Hepatocyte (in vitro differentiated cells): ENCODE data around the gene RASA3. TPM values are rescaled to one million over a fixed set of nuclear protein-coding genes. Genes with fewer than 3 reads are reported as not detected.

Experiments
- DNase-seq: peaks from one replicate; pipeline ENCODE4 v3.0.0-alpha.2; 2016; ENCODE audit warnings: low spot score
- H2AFZ ChIP-seq: fragments of 200-600 bp; sonication (generic); 2 replicates; pipeline ENCODE4 v1.6.0; 2016; ENCODE audit warnings: antibody characterized with exemption, mild to moderate bottlenecking
- H3K27ac ChIP-seq: fragments of 200-600 bp; sonication (generic); 2 replicates; pipeline ENCODE4 v1.5.1; 2016; ENCODE audit warnings: mild to moderate bottlenecking
- H3K27me3 ChIP-seq: fragments of 200-600 bp; sonication (generic); 2 replicates; pipeline ENCODE4 v1.6.1; 2016
- H3K36me3 ChIP-seq: fragments of 200-600 bp; sonication (generic); replicated peaks from 2 replicates; pipeline ENCODE4 v1.5.1; 2016; ENCODE audit warnings: low read depth; ENCODE audit not compliant: insufficient read depth
- H3K4me1 ChIP-seq: fragments of 200-600 bp; sonication (generic); 2 replicates; pipeline ENCODE4 v1.5.1; 2016; ENCODE audit warnings: mild to moderate bottlenecking, moderate library complexity; ENCODE audit not compliant: insufficient read depth
- H3K4me2 ChIP-seq: fragments of 200-600 bp; sonication (generic); 2 replicates; pipeline ENCODE4 v1.6.0; 2016
- H3K4me3 ChIP-seq: fragments of 200-600 bp; sonication (generic); 2 replicates; pipeline ENCODE4 v1.5.1; 2016; ENCODE audit warnings: mild to moderate bottlenecking
- H3K79me2 ChIP-seq: fragments of 200-600 bp; sonication (generic); 2 replicates; pipeline ENCODE4 v1.6.0; 2017; ENCODE audit warnings: mild to moderate bottlenecking
- H3K9me2 ChIP-seq: fragments of 200-600 bp; sonication (generic); replicated peaks from 2 replicates; pipeline ENCODE4 v1.6.0; 2017; ENCODE audit warnings: mild to moderate bottlenecking; ENCODE audit not compliant: insufficient read depth
- H3K9me3 ChIP-seq: fragments of 200-600 bp; sonication (generic); 2 replicates; pipeline ENCODE4 v1.5.1; 2016; ENCODE audit warnings: low read depth, mild to moderate bottlenecking
- H4K20me1 ChIP-seq: fragments of 200-600 bp; sonication (generic); 2 replicates; pipeline ENCODE4 v1.6.0; 2016; ENCODE audit warnings: mild to moderate bottlenecking; ENCODE audit not compliant: insufficient read depth, poor library complexity, severe bottlenecking
- EZH2 ChIP-seq: fragments of 200-600 bp; sonication (generic); IDR thresholded peaks from 2 replicates; pipeline ENCODE4 v1.6.1; 2016; ENCODE audit warnings: antibody characterized with exemption, mild to moderate bottlenecking, borderline replicate concordance
- EZH2phosphoT487 ChIP-seq: fragments of 200-600 bp; sonication (generic); IDR thresholded peaks from one replicate; pipeline ENCODE4 v1.6.1; 2018; ENCODE audit warnings: antibody characterized with exemption, mild to moderate bottlenecking, low read depth, moderate library complexity; ENCODE audit not compliant: unreplicated experiment, severe bottlenecking
- WGBS: methylation state at CpG from one replicate; pipeline ENCODE4 v1.1.6; 2016; ENCODE audit warnings: low lambda C conversion rate; ENCODE audit errors: missing lambda C conversion rate; 5-methylcytosine and 5-hydroxymethylcytosine counted together
- polyA plus RNA-seq: library from polyadenylated mRNA; unstranded; fragments of >200 nt; fragmentation: Nextera tagmentation; extraction: Ambion mirVana; gene quantifications from 2 replicates; pipeline ENCODE4 v1.2.1, GENCODE V29; 2016
- total RNA-seq: library from RNA; depleted of rRNA; stranded (reverse); fragments of >200 nt; gene quantifications from 2 replicates; pipeline ENCODE4 v1.2.3, GENCODE V29; 2014
- TF ChIP-seq, protein P1 (sequence below): fragments of 200-600 bp; sonication (generic); IDR thresholded peaks from 2 replicates; pipeline ENCODE4 v1.5.1; 2016; ENCODE audit warnings: antibody characterized with exemption, mild to moderate bottlenecking; ENCODE audit not compliant: poor library complexity

The RASA3 gene
- total and polyA plus RNA-seq, 2 experiments from 2014 or later, result 5.6 to 6.1 TPM

DNA sequence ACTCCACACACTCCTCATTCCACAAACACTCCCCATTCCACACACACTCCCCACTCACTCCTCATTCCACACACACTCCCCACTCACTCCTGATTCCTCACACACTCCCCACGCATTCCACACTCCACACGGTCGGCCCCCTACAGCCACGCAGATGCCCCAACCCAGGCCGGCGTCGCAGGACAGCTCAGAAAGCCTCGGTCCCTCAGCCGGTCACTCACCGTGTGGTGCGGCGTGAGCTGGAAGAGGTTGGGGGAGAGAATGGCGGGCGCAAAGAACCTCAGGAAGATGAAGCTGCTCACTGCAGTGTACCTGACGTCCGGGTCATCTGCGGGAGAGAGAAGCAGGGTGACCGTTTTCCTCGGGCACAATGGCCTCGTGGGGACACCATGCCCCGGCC lies 119.5 kb downstream of the RASA3 start:
- no peak for DNase-seq
- Histone ChIP-seq H3K4me2 (no peak overlapping the region), H3K36me3 (no peaks in the 10 kb centered on the region), H3K9me2 (no peaks in the 10 kb centered on the region), H3K4me3 (no peak overlapping the region), H2AFZ (no peak overlapping the region), H3K79me2 (no peaks in the 10 kb centered on the region), H3K4me1 (no peaks in the 10 kb centered on the region), H3K27ac (no peak overlapping the region), H3K9me3 (no peaks in the 10 kb centered on the region), H4K20me1 (no peaks in the 10 kb centered on the region), H3K27me3 (no peaks in the 10 kb centered on the region)
- 95% methylated on average over 21 of the region's 21 CpGs for WGBS
- no peak for TF ChIP-seq EZH2
- TF ChIP-seq, protein P1, sequence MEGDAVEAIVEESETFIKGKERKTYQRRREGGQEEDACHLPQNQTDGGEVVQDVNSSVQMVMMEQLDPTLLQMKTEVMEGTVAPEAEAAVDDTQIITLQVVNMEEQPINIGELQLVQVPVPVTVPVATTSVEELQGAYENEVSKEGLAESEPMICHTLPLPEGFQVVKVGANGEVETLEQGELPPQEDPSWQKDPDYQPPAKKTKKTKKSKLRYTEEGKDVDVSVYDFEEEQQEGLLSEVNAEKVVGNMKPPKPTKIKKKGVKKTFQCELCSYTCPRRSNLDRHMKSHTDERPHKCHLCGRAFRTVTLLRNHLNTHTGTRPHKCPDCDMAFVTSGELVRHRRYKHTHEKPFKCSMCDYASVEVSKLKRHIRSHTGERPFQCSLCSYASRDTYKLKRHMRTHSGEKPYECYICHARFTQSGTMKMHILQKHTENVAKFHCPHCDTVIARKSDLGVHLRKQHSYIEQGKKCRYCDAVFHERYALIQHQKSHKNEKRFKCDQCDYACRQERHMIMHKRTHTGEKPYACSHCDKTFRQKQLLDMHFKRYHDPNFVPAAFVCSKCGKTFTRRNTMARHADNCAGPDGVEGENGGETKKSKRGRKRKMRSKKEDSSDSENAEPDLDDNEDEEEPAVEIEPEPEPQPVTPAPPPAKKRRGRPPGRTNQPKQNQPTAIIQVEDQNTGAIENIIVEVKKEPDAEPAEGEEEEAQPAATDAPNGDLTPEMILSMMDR, result no peak
- TF ChIP-seq EZH2phosphoT487, result no peak

DNA sequence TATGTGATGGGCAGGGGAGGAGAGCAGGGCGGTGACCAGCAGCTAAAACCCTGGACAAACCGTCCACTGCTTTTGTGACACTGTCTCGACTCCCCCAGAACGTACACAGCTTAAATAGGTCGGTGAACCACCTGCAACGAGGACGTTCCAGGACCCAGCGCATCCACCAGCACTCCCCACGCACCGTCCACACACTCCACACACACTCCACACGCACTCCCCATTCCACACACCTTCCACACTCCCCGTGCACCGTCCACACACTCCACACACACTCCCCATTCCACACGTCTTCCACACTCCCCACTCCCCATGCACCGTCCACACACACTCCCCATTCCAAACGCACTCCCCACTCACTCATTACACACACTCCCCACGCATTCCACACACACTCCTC lies 120.3 kb downstream of the RASA3 start:
- no peak overlapping the region for H2AFZ ChIP-seq
- H3K4me2 ChIP-seq, result no peak overlapping the region
- H3K4me1 ChIP-seq, result no peaks in the 10 kb centered on the region
- 87% methylated on average over 13 of the region's 17 CpGs for WGBS
- no peaks in the 10 kb centered on the region for H3K9me3 ChIP-seq
- no peak overlapping the region for H3K27ac ChIP-seq
- H3K36me3 ChIP-seq, result no peaks in the 10 kb centered on the region
- H3K9me2 ChIP-seq, result no peaks in the 10 kb centered on the region
- no peaks in the 10 kb centered on the region for H3K27me3 ChIP-seq
- DNase-seq, result no peak
- H3K4me3 ChIP-seq, result no peak overlapping the region
- no peaks in the 10 kb centered on the region for H4K20me1 ChIP-seq
- no peak for TF ChIP-seq EZH2phosphoT487
- TF ChIP-seq EZH2, result no peak
- TF ChIP-seq, protein P1, result no peak
- H3K79me2 ChIP-seq, result no peaks in the 10 kb centered on the region

DNA sequence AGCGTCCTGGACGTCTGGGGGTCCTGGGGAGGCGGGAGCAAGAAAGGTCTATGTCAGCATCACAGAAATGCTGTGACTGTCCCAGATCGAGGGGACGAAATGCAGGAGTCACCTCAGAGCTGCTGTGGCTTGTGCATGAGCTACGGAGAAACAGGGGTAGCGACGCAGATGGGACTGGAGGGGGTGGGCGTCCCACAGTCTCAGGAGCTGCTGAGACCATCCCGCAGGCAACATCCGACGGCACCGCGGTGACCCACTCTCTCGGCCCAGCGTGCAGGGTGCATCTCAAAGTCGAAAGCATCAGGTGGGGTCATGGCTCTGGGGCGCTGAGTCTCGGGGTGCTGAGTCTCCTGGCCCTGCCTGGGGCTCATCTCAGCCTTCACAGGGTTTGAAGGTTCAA lies 121.2 kb downstream of the RASA3 start:
- Histone ChIP-seq H3K79me2 (no peaks in the 10 kb centered on the region), H3K27me3 (no peaks in the 10 kb centered on the region), H3K9me2 (no peaks in the 10 kb centered on the region), H3K27ac (no peak overlapping the region), H3K9me3 (no peaks in the 10 kb centered on the region), H4K20me1 (no peaks in the 10 kb centered on the region), H3K4me2 (no peak overlapping the region), H3K4me1 (no peaks in the 10 kb centered on the region), H3K4me3 (no peak overlapping the region), H3K36me3 (no peaks in the 10 kb centered on the region), H2AFZ (no peak overlapping the region)
- TF ChIP-seq, protein P1, result no peak
- TF ChIP-seq EZH2phosphoT487 (no peak), EZH2 (no peak)
- 95% methylated on average over 19 of the region's 19 CpGs for WGBS
- DNase-seq, result no peak
